ENCODE measurements around the gene C15orf62. TPM values are rescaled to one million over a fixed set of nuclear protein-coding genes. Genes with fewer than 3 reads are reported as not detected.

Gene C15orf62
- polyA plus RNA-seq, 1 donor from 2014 or later, result not detected

DNA sequence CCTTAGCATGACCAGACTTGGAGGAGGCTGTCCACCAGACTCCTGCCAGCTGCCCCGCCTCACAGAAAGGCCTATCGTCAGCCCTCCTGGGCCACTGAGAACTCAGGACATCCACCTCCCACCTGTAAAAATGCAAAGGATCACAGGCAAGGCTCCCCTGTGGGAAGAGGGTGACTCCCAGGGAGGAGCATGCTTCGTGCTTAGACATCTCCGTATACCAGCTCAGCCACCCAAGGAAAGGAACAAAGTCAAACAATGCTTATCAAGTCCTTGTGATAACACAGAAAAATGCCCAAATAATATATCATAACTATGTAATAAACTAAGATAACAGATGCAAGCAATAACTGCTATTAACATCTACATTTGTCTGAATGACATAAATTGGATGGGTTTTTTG lies 18.9 kb upstream of the C15orf62 start:
- TF ChIP-seq POLR2AphosphoS5 (IDR thresholded peaks at IDR 0.05), result no peak
- TF ChIP-seq, protein P1, sequence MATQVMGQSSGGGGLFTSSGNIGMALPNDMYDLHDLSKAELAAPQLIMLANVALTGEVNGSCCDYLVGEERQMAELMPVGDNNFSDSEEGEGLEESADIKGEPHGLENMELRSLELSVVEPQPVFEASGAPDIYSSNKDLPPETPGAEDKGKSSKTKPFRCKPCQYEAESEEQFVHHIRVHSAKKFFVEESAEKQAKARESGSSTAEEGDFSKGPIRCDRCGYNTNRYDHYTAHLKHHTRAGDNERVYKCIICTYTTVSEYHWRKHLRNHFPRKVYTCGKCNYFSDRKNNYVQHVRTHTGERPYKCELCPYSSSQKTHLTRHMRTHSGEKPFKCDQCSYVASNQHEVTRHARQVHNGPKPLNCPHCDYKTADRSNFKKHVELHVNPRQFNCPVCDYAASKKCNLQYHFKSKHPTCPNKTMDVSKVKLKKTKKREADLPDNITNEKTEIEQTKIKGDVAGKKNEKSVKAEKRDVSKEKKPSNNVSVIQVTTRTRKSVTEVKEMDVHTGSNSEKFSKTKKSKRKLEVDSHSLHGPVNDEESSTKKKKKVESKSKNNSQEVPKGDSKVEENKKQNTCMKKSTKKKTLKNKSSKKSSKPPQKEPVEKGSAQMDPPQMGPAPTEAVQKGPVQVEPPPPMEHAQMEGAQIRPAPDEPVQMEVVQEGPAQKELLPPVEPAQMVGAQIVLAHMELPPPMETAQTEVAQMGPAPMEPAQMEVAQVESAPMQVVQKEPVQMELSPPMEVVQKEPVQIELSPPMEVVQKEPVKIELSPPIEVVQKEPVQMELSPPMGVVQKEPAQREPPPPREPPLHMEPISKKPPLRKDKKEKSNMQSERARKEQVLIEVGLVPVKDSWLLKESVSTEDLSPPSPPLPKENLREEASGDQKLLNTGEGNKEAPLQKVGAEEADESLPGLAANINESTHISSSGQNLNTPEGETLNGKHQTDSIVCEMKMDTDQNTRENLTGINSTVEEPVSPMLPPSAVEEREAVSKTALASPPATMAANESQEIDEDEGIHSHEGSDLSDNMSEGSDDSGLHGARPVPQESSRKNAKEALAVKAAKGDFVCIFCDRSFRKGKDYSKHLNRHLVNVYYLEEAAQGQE (IDR thresholded peaks at IDR 0.05; ENCODE audit: borderline replicate concordance), result no peak
- no peak for TF ChIP-seq EP300 (conservative IDR thresholded peaks at IDR 0.05; ENCODE audit: poor library complexity, severe bottlenecking)
- no peak for TF ChIP-seq EZH2 (IDR thresholded peaks at IDR 0.05; ENCODE audit: borderline replicate concordance, insufficient read depth, low read length, poor library complexity, severe bottlenecking)
- TF ChIP-seq, protein P2, sequence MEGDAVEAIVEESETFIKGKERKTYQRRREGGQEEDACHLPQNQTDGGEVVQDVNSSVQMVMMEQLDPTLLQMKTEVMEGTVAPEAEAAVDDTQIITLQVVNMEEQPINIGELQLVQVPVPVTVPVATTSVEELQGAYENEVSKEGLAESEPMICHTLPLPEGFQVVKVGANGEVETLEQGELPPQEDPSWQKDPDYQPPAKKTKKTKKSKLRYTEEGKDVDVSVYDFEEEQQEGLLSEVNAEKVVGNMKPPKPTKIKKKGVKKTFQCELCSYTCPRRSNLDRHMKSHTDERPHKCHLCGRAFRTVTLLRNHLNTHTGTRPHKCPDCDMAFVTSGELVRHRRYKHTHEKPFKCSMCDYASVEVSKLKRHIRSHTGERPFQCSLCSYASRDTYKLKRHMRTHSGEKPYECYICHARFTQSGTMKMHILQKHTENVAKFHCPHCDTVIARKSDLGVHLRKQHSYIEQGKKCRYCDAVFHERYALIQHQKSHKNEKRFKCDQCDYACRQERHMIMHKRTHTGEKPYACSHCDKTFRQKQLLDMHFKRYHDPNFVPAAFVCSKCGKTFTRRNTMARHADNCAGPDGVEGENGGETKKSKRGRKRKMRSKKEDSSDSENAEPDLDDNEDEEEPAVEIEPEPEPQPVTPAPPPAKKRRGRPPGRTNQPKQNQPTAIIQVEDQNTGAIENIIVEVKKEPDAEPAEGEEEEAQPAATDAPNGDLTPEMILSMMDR (IDR thresholded peaks at IDR 0.05; ENCODE audit: poor library complexity, severe bottlenecking), result no peak
- TF ChIP-seq MXI1 (conservative IDR thresholded peaks at IDR 0.05; ENCODE audit: poor library complexity, severe bottlenecking), result no peak
- TF ChIP-seq RAD21 (conservative IDR thresholded peaks at IDR 0.05), result no peak
- TF ChIP-seq TAF1 (IDR thresholded peaks at IDR 0.05; ENCODE audit: low read depth), result no peak
- no peak for TF ChIP-seq SMC3 (conservative IDR thresholded peaks at IDR 0.05; ENCODE audit: poor library complexity)
- H3K27ac ChIP-seq (ENCODE audit: low read length), result no peak overlapping the region
- H3K9me3 ChIP-seq (ENCODE audit: low read length), result no peaks in the 10 kb centered on the region
- no peaks in the 10 kb centered on the region for H4K20me1 ChIP-seq (ENCODE audit: insufficient read depth)
- H3K27me3 ChIP-seq (ENCODE audit: insufficient read depth, low read depth, low read length), result no peaks in the 10 kb centered on the region
- H3K36me3 ChIP-seq (ENCODE audit: insufficient read depth, low read length), result no peaks in the 10 kb centered on the region
- no peak overlapping the region for H2AFZ ChIP-seq (ENCODE audit: low read depth, low read length)
- peaks cover 12% of the 10 kb centered on the region for H3K79me2 ChIP-seq (replicated peaks; ENCODE audit: insufficient read depth, low read length)
- H3K4me3 ChIP-seq (ENCODE audit: low read length), result no peak overlapping the region
- no peak overlapping the region for H3K9ac ChIP-seq (ENCODE audit: low read length)
- H3F3A ChIP-seq (ENCODE audit: insufficient read depth, low read length, poor library complexity, severe bottlenecking), result no peaks in the 10 kb centered on the region
- no peak overlapping the region for H3K4me2 ChIP-seq (ENCODE audit: low read length)
- H3K9me2 ChIP-seq (ENCODE audit: insufficient read depth, low read length), result no peaks in the 10 kb centered on the region

DNA sequence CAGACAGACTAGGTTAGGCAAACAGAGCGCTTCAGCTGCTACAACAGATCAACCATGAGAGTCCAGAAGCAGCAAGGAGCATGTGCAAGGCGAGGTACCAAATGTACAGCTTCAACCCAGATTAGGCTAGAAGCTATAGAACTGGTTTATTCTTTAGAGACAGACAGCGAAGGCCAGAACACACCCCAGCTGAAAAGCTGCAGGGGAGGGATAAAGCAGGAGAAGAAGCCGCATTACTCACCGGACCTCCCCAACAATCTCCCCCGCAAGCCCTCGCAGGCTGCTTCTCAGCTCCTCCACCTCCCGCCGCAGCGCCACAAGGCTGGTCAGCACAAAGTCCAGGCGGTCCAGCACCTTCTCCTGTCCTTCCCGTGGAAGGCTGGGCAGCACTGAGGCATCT lies 18.0 kb upstream of the C15orf62 start:
- peaks cover 12% of the 10 kb centered on the region for H3K79me2 ChIP-seq (replicated peaks; ENCODE audit: insufficient read depth, low read length)
- H3K9me2 ChIP-seq (ENCODE audit: insufficient read depth, low read length), result no peaks in the 10 kb centered on the region
- no peaks in the 10 kb centered on the region for H3K9me3 ChIP-seq (ENCODE audit: low read length)
- TF ChIP-seq TAF1 (IDR thresholded peaks at IDR 0.05; ENCODE audit: low read depth) (no peak), EP300 (conservative IDR thresholded peaks at IDR 0.05; ENCODE audit: poor library complexity, severe bottlenecking) (no peak), MXI1 (conservative IDR thresholded peaks at IDR 0.05; ENCODE audit: poor library complexity, severe bottlenecking) (no peak), POLR2AphosphoS5 (IDR thresholded peaks at IDR 0.05) (no peak)
- TF ChIP-seq, protein P2 (IDR thresholded peaks at IDR 0.05; ENCODE audit: poor library complexity, severe bottlenecking), result no peak
- TF ChIP-seq, protein P1 (IDR thresholded peaks at IDR 0.05; ENCODE audit: borderline replicate concordance), result no peak
- no peaks in the 10 kb centered on the region for H3F3A ChIP-seq (ENCODE audit: insufficient read depth, low read length, poor library complexity, severe bottlenecking)
- H2AFZ ChIP-seq (ENCODE audit: low read depth, low read length), result no peak overlapping the region
- no peak overlapping the region for H3K27ac ChIP-seq (ENCODE audit: low read length)
- H3K4me2 ChIP-seq (ENCODE audit: low read length), result no peak overlapping the region
- H3K36me3 ChIP-seq (ENCODE audit: insufficient read depth, low read length), result no peaks in the 10 kb centered on the region
- H3K9ac ChIP-seq (ENCODE audit: low read length), result no peak overlapping the region
- no peak overlapping the region for H3K4me3 ChIP-seq (ENCODE audit: low read length)
- H3K27me3 ChIP-seq (ENCODE audit: insufficient read depth, low read depth, low read length), result no peaks in the 10 kb centered on the region
- no peaks in the 10 kb centered on the region for H4K20me1 ChIP-seq (ENCODE audit: insufficient read depth)

Data from neural cell (in vitro differentiated cells).